CD4-positive, alpha-beta T cell treated with Interleukin-1 beta for 1 hour (primary cell): ENCODE results near the gene PLPP6.
"Not testable (repeated sequence)": the region's sequence is repeated elsewhere in the genome, so short reads cannot be mapped to it uniquely, and the experiment has no call there.

ENCODE experiments used
- DNase-seq, 2 donors: peaks; one replicate each; pipeline ENCODE4 v3.0.0-alpha.2; 2020 to 2022

Gene PLPP6

GRCh38 chr9:4662108-4662988 lies at the start of gene PLPP6:
Gene PLPP6 (plus strand): TSS chr9:4662294. CDS start chr9:4662376, 82 bp downstream.
- DNase-seq = peak; percentile 73 to 79

GRCh38 chr9:4614627-4615026 lies 47.5 kb upstream of the PLPP6 start:
- DNase-seq = no peak

GRCh38 chr9:4615251-4615650 lies 46.8 kb upstream of the PLPP6 start:
- DNase-seq = no peak

- DNase-seq = no peak
Measured at GRCh38 chr9:4615778-4616177, 46.3 kb upstream of the PLPP6 start.

- DNase-seq = no peak
Measured at GRCh38 chr9:4617752-4618151, 44.3 kb upstream of the PLPP6 start.

GRCh38 chr9:4618700-4619099 lies 43.4 kb upstream of the PLPP6 start:
- no peak for DNase-seq

- DNase-seq = no peak
Measured at GRCh38 chr9:4620057-4620765, 41.9 kb upstream of the PLPP6 start.

GRCh38 chr9:4620881-4621555 lies 41.1 kb upstream of the PLPP6 start:
- no peak for DNase-seq

- no peak for DNase-seq
Measured at GRCh38 chr9:4622016-4622415, 40.1 kb upstream of the PLPP6 start.

- DNase-seq = no peak
Measured at GRCh38 chr9:4630836-4631235, 31.3 kb upstream of the PLPP6 start.

GRCh38 chr9:4638968-4639367 lies 23.1 kb upstream of the PLPP6 start:
- no peak for DNase-seq

GRCh38 chr9:4639420-4639819 lies 22.7 kb upstream of the PLPP6 start:
- no peak for DNase-seq

GRCh38 chr9:4640027-4640426 lies 22.1 kb upstream of the PLPP6 start:
- peak; percentile 24 to 48 for DNase-seq

GRCh38 chr9:4642351-4642750 lies 19.7 kb upstream of the PLPP6 start:
- DNase-seq = no peak

- DNase-seq = peak in 1 of 2 donors; percentile 22
Measured at GRCh38 chr9:4654084-4654483, 8.0 kb upstream of the PLPP6 start.

- no peak for DNase-seq
Measured at GRCh38 chr9:4654538-4654937, 7.6 kb upstream of the PLPP6 start.

- not testable (repeated sequence) for DNase-seq
Measured at GRCh38 chr9:4656196-4656595, 5.9 kb upstream of the PLPP6 start.

- DNase-seq = no peak
Measured at GRCh38 chr9:4656621-4657020, 5.5 kb upstream of the PLPP6 start.

GRCh38 chr9:4657426-4658159 lies 4.5 kb upstream of the PLPP6 start:
- DNase-seq = no peak

- DNase-seq = not testable (repeated sequence)
Measured at GRCh38 chr9:4660665-4661064, 1.4 kb upstream of the PLPP6 start.

- no peak for DNase-seq
Measured at GRCh38 chr9:4661165-4661564, 929 bp upstream of the PLPP6 start.

GRCh38 chr9:4661611-4662010 lies 483 bp upstream of the PLPP6 start:
- no peak for DNase-seq
